ENCODE data around the gene ID2. TPM values are rescaled to one million over a fixed set of nuclear protein-coding genes. Genes with fewer than 3 reads are reported as not detected.

ID2 gene
- total and polyA plus RNA-seq, 2 donors (not counting 1 experiment from before 2014, with no cell fraction given), result 15.0 to 25.9 TPM

GRCh38 chr2:8654483-8654882 lies 27.4 kb upstream of the ID2 start:
- no peak overlapping the region for H3K4me3 Mint-ChIP-seq
- Histone ChIP-seq H3K27ac (ENCODE audit: low read length in 2 of 2) (no peak overlapping the region), H3K4me3 (ENCODE audit: control extremely low read depth in 1 of 5, extremely low read depth in 1 of 5, insufficient read depth in 1 of 5, low read depth in 2 of 5, low read length in 4 of 5) (no peak overlapping the region), H3K79me2 (ENCODE audit: control insufficient read depth, insufficient read depth, low read length) (no peaks in the 10 kb centered on the region), H3K9ac (ENCODE audit: low read length) (no peak overlapping the region), H4K20me1 (ENCODE audit: control insufficient read depth, insufficient read depth, low read length, poor library complexity, severe bottlenecking) (no peaks in the 10 kb centered on the region), H3K4me2 (replicated peaks; ENCODE audit: low read depth, low read length, poor library complexity, severe bottlenecking) (no peak overlapping the region), H2AFZ (ENCODE audit: insufficient read depth, low read depth, low read length, poor library complexity, severe bottlenecking) (no peak overlapping the region), H3K9me3 (ENCODE audit: control extremely low read depth in 1 of 3, control insufficient read depth in 2 of 3, insufficient read depth in 1 of 3, low read length in 2 of 3) (no peaks in the 10 kb centered on the region), H3K27me3 (replicated peaks in 1 of 4; ENCODE audit: control extremely low read depth in 1 of 4, control insufficient read depth in 3 of 4, insufficient read depth in 4 of 4, low read length in 3 of 4) (peaks cover 0 to 25% (median 11%) of the 10 kb centered on the region in 4 experiments), H3K4me1 (ENCODE audit: control insufficient read depth in 2 of 2, insufficient read depth in 2 of 2, low read length in 2 of 2) (peaks cover 0 to 3% of the 10 kb centered on the region in 2 donors), H3K36me3 (replicated peaks in 1 of 2; ENCODE audit: control extremely low read depth in 1 of 2, control insufficient read depth in 1 of 2, extremely low read depth in 1 of 2, insufficient read depth in 2 of 2, low read length in 1 of 2) (no peaks in the 10 kb centered on the region)
- TF ChIP-seq EZH2 (IDR thresholded peaks at IDR 0.05; ENCODE audit: borderline replicate concordance, insufficient read depth, low read depth, low read length, poor library complexity, severe bottlenecking) (no peak), CTCF (IDR thresholded peaks at IDR 0.05) (no peak)
- CTCF ChIA-PET, result no interaction called here
- H3K27ac Mint-ChIP-seq, result no peak overlapping the region
- POLR2A ChIA-PET, result no interaction called here
- ATAC-seq (ENCODE audit: low read depth), result no peak
- no peaks in the 10 kb centered on the region for H3K9me3 Mint-ChIP-seq (ENCODE audit: insufficient read depth)
- no peak for DNase-seq
- peaks cover 50% of the 10 kb centered on the region for H3K27me3 Mint-ChIP-seq
- H3K4me1 Mint-ChIP-seq, result no peaks in the 10 kb centered on the region
- intact Hi-C loops (cut with micrococcal nuclease), result no loop called here

DNA sequence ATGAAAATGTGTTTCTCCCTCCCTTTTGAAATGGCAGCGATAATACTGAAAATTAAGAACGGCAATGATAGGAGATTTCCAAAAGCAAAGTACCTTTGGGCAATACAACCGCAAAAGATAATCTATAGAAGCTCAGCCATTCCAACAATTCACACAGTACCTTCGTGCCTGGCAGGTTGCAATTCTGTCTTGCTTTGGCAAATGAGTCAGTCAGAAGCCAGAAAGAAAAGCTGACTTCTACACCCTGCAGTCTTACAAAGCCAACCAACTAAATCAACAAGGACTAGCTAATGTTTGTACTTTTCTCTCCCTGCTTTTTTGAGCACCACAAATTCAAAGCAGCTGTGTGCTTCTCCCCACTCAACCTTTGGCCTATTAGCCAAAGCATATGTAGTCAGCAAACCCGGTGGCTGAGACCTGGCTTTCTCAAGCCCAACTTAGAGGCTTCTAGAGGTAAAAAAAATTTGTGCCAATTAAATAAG lies 25.7 kb upstream of the ID2 start:
- Histone ChIP-seq H2AFZ (ENCODE audit: insufficient read depth, low read depth, low read length, poor library complexity, severe bottlenecking) (no peak overlapping the region), H3K36me3 (replicated peaks in 1 of 2; ENCODE audit: control extremely low read depth in 1 of 2, control insufficient read depth in 1 of 2, extremely low read depth in 1 of 2, insufficient read depth in 2 of 2, low read length in 1 of 2) (no peaks in the 10 kb centered on the region), H3K4me1 (ENCODE audit: control insufficient read depth in 2 of 2, insufficient read depth in 2 of 2, low read length in 2 of 2) (peaks cover 0 to 3% of the 10 kb centered on the region in 2 donors), H3K9ac (ENCODE audit: low read length) (no peak overlapping the region), H3K4me2 (replicated peaks; ENCODE audit: low read depth, low read length, poor library complexity, severe bottlenecking) (no peak overlapping the region), H3K4me3 (ENCODE audit: control extremely low read depth in 1 of 5, extremely low read depth in 1 of 5, insufficient read depth in 1 of 5, low read depth in 2 of 5, low read length in 4 of 5) (no peak overlapping the region), H3K27me3 (replicated peaks in 1 of 4; ENCODE audit: control extremely low read depth in 1 of 4, control insufficient read depth in 3 of 4, insufficient read depth in 4 of 4, low read length in 3 of 4) (peaks cover 0 to 27% (median 11%) of the 10 kb centered on the region in 4 experiments), H3K27ac (ENCODE audit: low read length in 2 of 2) (no peak overlapping the region), H3K79me2 (ENCODE audit: control insufficient read depth, insufficient read depth, low read length) (no peaks in the 10 kb centered on the region), H3K9me3 (ENCODE audit: control extremely low read depth in 1 of 3, control insufficient read depth in 2 of 3, insufficient read depth in 1 of 3, low read length in 2 of 3) (no peaks in the 10 kb centered on the region), H4K20me1 (ENCODE audit: control insufficient read depth, insufficient read depth, low read length, poor library complexity, severe bottlenecking) (no peaks in the 10 kb centered on the region)
- ChIA-PET CTCF (no interaction called here), POLR2A (no interaction called here)
- Mint-ChIP-seq H3K27ac (no peak overlapping the region), H3K9me3 (ENCODE audit: insufficient read depth) (no peaks in the 10 kb centered on the region), H3K4me3 (no peak overlapping the region), H3K4me1 (no peaks in the 10 kb centered on the region), H3K27me3 (peaks cover 51% of the 10 kb centered on the region)
- intact Hi-C loops (cut with micrococcal nuclease), result no loop called here
- DNase-seq (no peak), ATAC-seq (ENCODE audit: low read depth) (no peak)
- 100% methylated on average over 4 of the region's 5 CpGs for WGBS (ENCODE audit: insufficient coverage)
- TF ChIP-seq CTCF (IDR thresholded peaks at IDR 0.05) (no peak), EZH2 (IDR thresholded peaks at IDR 0.05; ENCODE audit: borderline replicate concordance, insufficient read depth, low read depth, low read length, poor library complexity, severe bottlenecking) (no peak)

Measured in B cell (primary cell).